Measurements from ENCODE around the gene TBCD. TPM values are rescaled to one million over a fixed set of nuclear protein-coding genes. Genes with fewer than 3 reads are reported as not detected.

TBCD gene
- polyA plus RNA-seq, 1 donor from 2014 or later = 67.2 TPM

DNA sequence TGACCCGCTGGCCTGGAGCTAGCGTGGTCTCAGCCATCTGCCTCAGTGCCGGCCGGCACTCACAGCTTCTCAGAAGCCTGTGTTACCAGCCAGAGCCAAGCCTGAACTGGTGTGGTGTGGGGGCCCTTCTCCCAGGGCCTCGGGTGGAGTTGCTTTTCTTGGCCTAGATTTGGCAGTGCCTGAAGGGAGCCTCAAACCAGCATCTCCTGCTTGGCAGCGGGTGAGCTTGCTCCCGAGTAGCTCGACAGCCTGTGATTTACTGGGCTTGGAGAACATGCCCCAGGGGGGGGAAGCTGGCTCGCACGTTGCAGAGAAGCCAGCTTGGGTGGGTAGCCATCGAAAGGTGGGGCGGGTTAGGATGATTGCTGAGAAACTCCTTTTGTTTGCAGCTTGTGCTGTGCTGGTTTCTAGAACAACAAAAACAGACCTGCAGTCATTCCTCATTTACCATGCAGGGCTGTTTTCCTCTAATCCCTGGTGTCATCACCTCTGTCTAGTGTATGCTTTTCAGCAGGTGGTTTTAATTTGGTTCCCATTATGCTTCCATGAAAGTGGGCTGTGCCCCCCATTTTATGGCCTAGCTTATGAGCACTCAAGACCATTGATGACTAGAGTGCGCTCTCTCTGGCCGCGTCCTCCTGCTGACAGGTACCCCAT, 42.2 kb downstream of the TBCD start:
- TF ChIP-seq EZH2 (IDR thresholded peaks at IDR 0.05; ENCODE audit: borderline replicate concordance, insufficient read depth, low read length, poor library complexity, severe bottlenecking) = no peak
- TF ChIP-seq CTCF (IDR thresholded peaks at IDR 0.05; ENCODE audit: poor library complexity, severe bottlenecking) = no peak
- TF ChIP-seq POLR2AphosphoS5 (IDR thresholded peaks at IDR 0.05) = no peak
- TF ChIP-seq EP300 (conservative IDR thresholded peaks at IDR 0.05; ENCODE audit: poor library complexity, severe bottlenecking) = no peak
- TF ChIP-seq TAF1 (IDR thresholded peaks at IDR 0.05; ENCODE audit: low read depth) = no peak
- no peak for TF ChIP-seq RAD21 (conservative IDR thresholded peaks at IDR 0.05)
- TF ChIP-seq MXI1 (conservative IDR thresholded peaks at IDR 0.05; ENCODE audit: poor library complexity, severe bottlenecking) = no peak
- TF ChIP-seq SMC3 (conservative IDR thresholded peaks at IDR 0.05; ENCODE audit: poor library complexity) = no peak
- TF ChIP-seq, protein P1, sequence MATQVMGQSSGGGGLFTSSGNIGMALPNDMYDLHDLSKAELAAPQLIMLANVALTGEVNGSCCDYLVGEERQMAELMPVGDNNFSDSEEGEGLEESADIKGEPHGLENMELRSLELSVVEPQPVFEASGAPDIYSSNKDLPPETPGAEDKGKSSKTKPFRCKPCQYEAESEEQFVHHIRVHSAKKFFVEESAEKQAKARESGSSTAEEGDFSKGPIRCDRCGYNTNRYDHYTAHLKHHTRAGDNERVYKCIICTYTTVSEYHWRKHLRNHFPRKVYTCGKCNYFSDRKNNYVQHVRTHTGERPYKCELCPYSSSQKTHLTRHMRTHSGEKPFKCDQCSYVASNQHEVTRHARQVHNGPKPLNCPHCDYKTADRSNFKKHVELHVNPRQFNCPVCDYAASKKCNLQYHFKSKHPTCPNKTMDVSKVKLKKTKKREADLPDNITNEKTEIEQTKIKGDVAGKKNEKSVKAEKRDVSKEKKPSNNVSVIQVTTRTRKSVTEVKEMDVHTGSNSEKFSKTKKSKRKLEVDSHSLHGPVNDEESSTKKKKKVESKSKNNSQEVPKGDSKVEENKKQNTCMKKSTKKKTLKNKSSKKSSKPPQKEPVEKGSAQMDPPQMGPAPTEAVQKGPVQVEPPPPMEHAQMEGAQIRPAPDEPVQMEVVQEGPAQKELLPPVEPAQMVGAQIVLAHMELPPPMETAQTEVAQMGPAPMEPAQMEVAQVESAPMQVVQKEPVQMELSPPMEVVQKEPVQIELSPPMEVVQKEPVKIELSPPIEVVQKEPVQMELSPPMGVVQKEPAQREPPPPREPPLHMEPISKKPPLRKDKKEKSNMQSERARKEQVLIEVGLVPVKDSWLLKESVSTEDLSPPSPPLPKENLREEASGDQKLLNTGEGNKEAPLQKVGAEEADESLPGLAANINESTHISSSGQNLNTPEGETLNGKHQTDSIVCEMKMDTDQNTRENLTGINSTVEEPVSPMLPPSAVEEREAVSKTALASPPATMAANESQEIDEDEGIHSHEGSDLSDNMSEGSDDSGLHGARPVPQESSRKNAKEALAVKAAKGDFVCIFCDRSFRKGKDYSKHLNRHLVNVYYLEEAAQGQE (IDR thresholded peaks at IDR 0.05; ENCODE audit: borderline replicate concordance) = no peak
- H3F3A ChIP-seq (ENCODE audit: insufficient read depth, low read length, poor library complexity, severe bottlenecking) = no peaks in the 10 kb centered on the region
- H2AFZ ChIP-seq (ENCODE audit: low read depth, low read length) = no peak overlapping the region
- H4K20me1 ChIP-seq (ENCODE audit: insufficient read depth) = no peaks in the 10 kb centered on the region
- H3K27ac ChIP-seq (ENCODE audit: low read length) = no peak overlapping the region
- no peak overlapping the region for H3K4me3 ChIP-seq (ENCODE audit: low read length)
- H3K9ac ChIP-seq (ENCODE audit: low read length) = no peak overlapping the region
- H3K9me3 ChIP-seq (ENCODE audit: low read length) = no peaks in the 10 kb centered on the region
- no peaks in the 10 kb centered on the region for H3K79me2 ChIP-seq (replicated peaks; ENCODE audit: insufficient read depth, low read length)
- H3K36me3 ChIP-seq (ENCODE audit: insufficient read depth, low read length) = no peaks in the 10 kb centered on the region
- H3K27me3 ChIP-seq (ENCODE audit: insufficient read depth, low read depth, low read length) = no peaks in the 10 kb centered on the region
- no peak overlapping the region for H3K4me2 ChIP-seq (ENCODE audit: low read length)
- H3K9me2 ChIP-seq (ENCODE audit: insufficient read depth, low read length) = no peaks in the 10 kb centered on the region

DNA sequence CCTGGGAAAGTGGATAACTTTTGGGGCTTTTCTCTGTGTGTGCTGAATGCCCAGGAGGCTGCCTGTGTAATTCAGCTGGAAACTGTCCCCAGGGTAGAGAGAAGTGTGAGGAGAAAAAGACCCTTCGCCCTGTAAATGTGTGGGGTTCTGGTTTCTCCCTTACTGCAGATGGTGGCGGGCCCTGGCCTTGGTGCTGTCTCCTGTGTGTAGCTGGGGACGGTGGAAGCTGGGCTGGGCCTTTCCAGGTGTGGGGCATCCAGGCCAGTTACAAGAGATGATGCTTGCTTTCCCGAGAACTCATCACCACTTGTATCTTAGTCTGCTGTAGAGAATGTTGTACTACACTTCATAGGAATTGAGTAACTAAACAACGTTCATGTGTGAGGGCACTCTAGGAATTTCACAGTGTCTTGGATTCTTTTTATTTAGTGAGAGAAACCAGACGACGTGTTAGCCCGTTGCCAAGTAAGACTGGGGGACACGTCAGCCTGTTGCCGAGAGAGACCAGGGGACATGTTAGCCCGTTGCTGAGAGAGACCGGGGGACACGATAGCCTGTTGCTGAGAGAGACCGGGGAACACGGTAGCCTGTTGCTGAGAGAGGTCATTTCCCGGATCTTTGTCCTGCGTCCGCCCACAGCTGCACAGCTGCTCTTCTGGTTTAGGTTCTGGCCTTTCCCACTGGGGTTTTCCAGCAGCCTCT, 43.1 kb downstream of the TBCD start:
- H3K9ac ChIP-seq (ENCODE audit: low read length) = no peak overlapping the region
- H3K36me3 ChIP-seq (ENCODE audit: insufficient read depth, low read length) = no peaks in the 10 kb centered on the region
- H3K4me2 ChIP-seq (ENCODE audit: low read length) = no peak overlapping the region
- no peaks in the 10 kb centered on the region for H3K9me2 ChIP-seq (ENCODE audit: insufficient read depth, low read length)
- no peak overlapping the region for H3K27ac ChIP-seq (ENCODE audit: low read length)
- H3K9me3 ChIP-seq (ENCODE audit: low read length) = no peaks in the 10 kb centered on the region
- no peaks in the 10 kb centered on the region for H3F3A ChIP-seq (ENCODE audit: insufficient read depth, low read length, poor library complexity, severe bottlenecking)
- no peak overlapping the region for H3K4me3 ChIP-seq (ENCODE audit: low read length)
- no peaks in the 10 kb centered on the region for H3K27me3 ChIP-seq (ENCODE audit: insufficient read depth, low read depth, low read length)
- H3K79me2 ChIP-seq (replicated peaks; ENCODE audit: insufficient read depth, low read length) = no peaks in the 10 kb centered on the region
- no peaks in the 10 kb centered on the region for H4K20me1 ChIP-seq (ENCODE audit: insufficient read depth)
- TF ChIP-seq SMC3 (conservative IDR thresholded peaks at IDR 0.05; ENCODE audit: poor library complexity) = no peak
- TF ChIP-seq CTCF (IDR thresholded peaks at IDR 0.05; ENCODE audit: poor library complexity, severe bottlenecking) = no peak
- TF ChIP-seq, protein P1 (IDR thresholded peaks at IDR 0.05; ENCODE audit: borderline replicate concordance) = no peak
- no peak for TF ChIP-seq POLR2AphosphoS5 (IDR thresholded peaks at IDR 0.05)
- no peak for TF ChIP-seq MXI1 (conservative IDR thresholded peaks at IDR 0.05; ENCODE audit: poor library complexity, severe bottlenecking)
- no peak for TF ChIP-seq EZH2 (IDR thresholded peaks at IDR 0.05; ENCODE audit: borderline replicate concordance, insufficient read depth, low read length, poor library complexity, severe bottlenecking)
- no peak for TF ChIP-seq TAF1 (IDR thresholded peaks at IDR 0.05; ENCODE audit: low read depth)
- no peak for TF ChIP-seq RAD21 (conservative IDR thresholded peaks at IDR 0.05)
- TF ChIP-seq EP300 (conservative IDR thresholded peaks at IDR 0.05; ENCODE audit: poor library complexity, severe bottlenecking) = no peak
- H2AFZ ChIP-seq (ENCODE audit: low read depth, low read length) = no peak overlapping the region

All from neural cell (in vitro differentiated cells).